Measurements from ENCODE around the gene SMURF2. TPM values are rescaled to one million over a fixed set of nuclear protein-coding genes. Genes with fewer than 3 reads are reported as not detected.

Gene SMURF2
- total and polyA plus RNA-seq, 9 of the 15 experiments (the other 6 are each of a cell fraction or from before 2014, with no cell fraction given): 3.8 to 22.0 (median 14.8) TPM

- TF ChIP-seq ZNF639 (CRISPR knock-in tag; conservative IDR thresholded peaks at IDR 0.05 in 1 of 2, IDR thresholded peaks at IDR 0.05 in 1 of 2): peak in 1 of 2 experiments; percentile 85; a peak in 2 of 4 replicates
- TF ChIP-seq POLR2G (IDR thresholded peaks at IDR 0.05; ENCODE audit: low read depth, low read length): peak; percentile 87
- peak; percentile 27; the same call in 1 of the 2 replicates for TF ChIP-seq ZNF740 (CRISPR knock-in tag; IDR thresholded peaks at IDR 0.05)
- no peak for TF ChIP-seq ZNF740 (tag; IDR thresholded peaks at IDR 0.05)
- peak; percentile 80 for TF ChIP-seq ZBTB12 (CRISPR knock-in tag; IDR thresholded peaks at IDR 0.05)
- no peak for TF ChIP-seq ZNF57 (CRISPR knock-in tag; IDR thresholded peaks at IDR 0.05)
- no peak for TF ChIP-seq COPS2 (conservative IDR thresholded peaks at IDR 0.05)
- TF ChIP-seq ZNF165 (CRISPR knock-in tag; IDR thresholded peaks at IDR 0.05; ENCODE audit: borderline replicate concordance): no peak
- no peak for TF ChIP-seq MAFK (IDR thresholded peaks at IDR 0.05; ENCODE audit: low read length)
- TF ChIP-seq PBX2 (CRISPR knock-in tag; IDR thresholded peaks at IDR 0.05; ENCODE audit: low read depth): no peak
- TF ChIP-seq PBX2 (tag; conservative IDR thresholded peaks at IDR 0.05; ENCODE audit: low read depth): peak; percentile 37; the same call in 1 of the 2 replicates
- TF ChIP-seq FOXJ2 (tag; IDR thresholded peaks at IDR 0.05): no peak
- TF ChIP-seq ZNF395 (CRISPR knock-in tag; IDR thresholded peaks at IDR 0.05): peak; percentile 35; the same call in 1 of the 2 replicates
- TF ChIP-seq MLLT1 (IDR thresholded peaks at IDR 0.05): peak in 1 of 2 experiments; percentile 96; a peak in 3 of 4 replicates
- no peak; the same call in 1 of the 2 replicates for TF ChIP-seq MED1 (CRISPR knock-in tag; IDR thresholded peaks at IDR 0.05; ENCODE audit: borderline replicate concordance)
- TF ChIP-seq NR2C2 (CRISPR knock-in tag; IDR thresholded peaks at IDR 0.05): no peak; the same call in 1 of the 2 replicates
- TF ChIP-seq NR2C2 (tag; IDR thresholded peaks at IDR 0.05): peak; percentile 93
These were observed 155.3 kb downstream of the SMURF2 start, which contains the start of gene CEP95 (continued) for GRCh38 chr17:64506576-64507412.

Measured in K562 (cell line).